GM19035 (cell line): ENCODE data around the gene PPP1CB.
"Not testable (repeated sequence)": the region's sequence is repeated elsewhere in the genome, so short reads cannot be mapped to it uniquely, and the experiment has no call there.

Source experiments
- ATAC-seq: cut with Tn5 transposase; IDR thresholded peaks from one replicate; pipeline ENCODE4 v1.9.1; 2021; ENCODE audit not compliant: unreplicated experiment

PPP1CB gene

GRCh38 chr2:28772351-28772750, 20.7 kb downstream of the PPP1CB start:
- ATAC-seq: no peak

GRCh38 chr2:28776471-28776870, 24.8 kb downstream of the PPP1CB start:
- no peak for ATAC-seq

GRCh38 chr2:28778392-28778791, 26.8 kb downstream of the PPP1CB start:
- ATAC-seq: no peak

GRCh38 chr2:28779001-28779400, 27.4 kb downstream of the PPP1CB start:
- no peak for ATAC-seq

- no peak for ATAC-seq
Measured at GRCh38 chr2:28780496-28780895, 28.9 kb downstream of the PPP1CB start.

DNA sequence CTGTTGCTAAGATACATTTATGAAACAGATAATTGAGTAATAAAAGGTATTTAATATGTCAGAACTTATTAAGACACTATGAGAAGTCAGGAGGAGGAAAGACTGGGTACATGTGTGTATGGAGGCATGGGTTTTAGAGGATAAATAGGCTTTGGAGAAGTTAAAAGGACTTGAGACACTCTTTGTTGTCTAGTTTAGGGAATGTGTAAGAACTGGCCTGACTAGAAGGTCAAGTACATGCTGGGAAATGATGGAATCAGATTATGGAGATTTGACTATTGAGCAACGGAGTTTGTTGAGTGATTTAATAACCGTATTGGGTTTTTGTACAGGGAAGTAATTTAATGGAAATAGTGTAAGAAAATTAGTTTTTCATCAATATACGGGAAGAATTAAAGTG, 30.8 kb downstream of the PPP1CB start:
- ATAC-seq: no peak

DNA sequence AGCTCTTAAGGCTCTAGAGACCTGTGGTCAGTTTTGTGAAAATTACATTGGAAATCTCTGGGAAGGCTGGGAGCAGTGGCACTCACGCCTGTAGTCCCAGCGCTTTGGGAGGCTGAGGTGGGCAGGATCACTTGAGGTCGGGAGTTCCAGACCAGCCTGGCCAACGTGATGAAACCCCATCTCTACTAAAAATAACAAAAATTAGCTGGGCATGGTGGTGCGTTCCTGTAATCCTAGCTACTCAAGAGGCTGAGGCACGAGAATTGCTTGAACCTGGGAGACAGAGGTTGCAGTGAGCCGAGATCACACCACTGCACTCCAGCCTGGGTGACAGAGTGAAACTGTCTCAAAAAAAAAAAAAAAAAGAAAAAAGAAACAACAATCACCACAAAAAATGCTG, 32.9 kb downstream of the PPP1CB start:
- ATAC-seq: not testable (repeated sequence)

- ATAC-seq: no peak
Measured at GRCh38 chr2:28796620-28797019, 45.0 kb downstream of the PPP1CB start.

DNA sequence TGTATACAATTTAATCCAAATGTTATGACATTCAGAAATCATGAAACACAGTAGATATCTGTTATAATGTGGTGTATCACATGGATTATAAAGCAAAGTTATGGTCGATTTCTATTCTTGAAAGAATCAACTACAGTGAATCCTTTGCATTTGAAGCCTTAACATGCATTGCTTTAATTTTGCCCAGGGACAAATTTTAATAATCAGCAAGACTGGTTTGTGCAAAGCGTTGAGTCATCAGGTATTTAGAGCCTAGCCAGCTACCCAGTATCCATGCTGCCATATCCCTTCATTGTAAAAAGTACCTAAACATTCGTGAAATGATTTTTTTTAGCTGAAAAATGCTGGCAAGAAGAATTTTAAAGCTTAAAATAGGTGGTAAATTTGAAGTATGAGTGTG, 50.1 kb downstream of the PPP1CB start:
- ATAC-seq: no peak

- ATAC-seq: no peak
Measured at GRCh38 chr2:28802975-28803429, 51.4 kb downstream of the PPP1CB start.

- ATAC-seq: no peak
Measured at GRCh38 chr2:28809927-28810326, 58.3 kb downstream of the PPP1CB start.

- ATAC-seq: peak; percentile 81
Measured at GRCh38 chr2:28810384-28811285, 59.0 kb downstream of the PPP1CB start, which contains the start of gene SPDYA. Gene SPDYA (plus strand): TSS chr2:28810834. CDS start chr2:28816015, 5,181 bp downstream.

DNA sequence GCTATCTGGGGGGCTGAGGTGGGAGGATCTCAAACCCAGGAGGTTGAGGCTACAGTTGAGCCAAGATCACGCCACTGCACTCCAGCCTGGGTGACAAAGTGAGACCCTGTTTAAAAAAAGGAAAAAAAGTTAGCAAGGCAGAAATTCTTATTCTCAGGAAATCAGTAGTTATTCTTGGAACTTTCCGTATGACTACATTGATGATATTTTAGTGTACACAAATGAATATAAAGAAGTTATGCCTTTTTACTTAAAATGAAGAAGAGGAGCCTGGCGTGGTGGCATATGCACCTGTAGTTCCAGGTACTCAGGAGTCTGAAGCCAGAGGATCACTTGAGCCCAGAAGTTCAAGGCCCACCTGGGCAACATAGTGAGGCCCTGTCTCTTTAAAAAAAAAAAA, 66.4 kb downstream of the PPP1CB start:
- ATAC-seq: no peak

DNA sequence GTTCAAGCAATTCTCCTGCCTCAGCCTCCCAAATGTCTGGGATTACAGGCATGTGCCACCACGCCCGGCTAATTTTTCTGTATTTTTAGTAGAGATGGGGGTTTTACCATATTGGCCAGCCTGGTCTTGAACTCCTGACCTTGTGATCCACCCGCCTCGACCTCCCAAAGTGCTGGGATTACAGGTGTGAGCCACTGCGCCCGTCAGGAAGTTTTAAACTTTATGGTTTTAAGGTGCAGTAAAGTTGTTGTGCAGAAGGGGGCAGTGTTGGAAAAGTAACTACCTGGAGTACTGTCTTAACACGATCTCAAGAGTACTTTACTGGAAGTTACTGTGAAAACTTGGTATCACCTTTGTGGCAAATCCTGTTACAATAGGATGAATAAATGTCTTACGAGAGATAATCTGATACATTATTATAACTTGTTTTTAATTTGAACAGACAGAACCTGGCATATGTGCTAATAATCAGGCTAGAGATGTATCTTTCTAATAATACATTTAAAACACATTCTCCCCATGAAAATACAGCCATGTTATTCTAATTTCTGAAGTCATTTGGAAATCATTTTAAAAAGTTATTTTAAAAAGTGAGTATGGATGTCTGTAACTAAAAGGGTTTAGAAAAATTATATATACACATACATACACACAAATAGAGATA, 69.8 kb downstream of the PPP1CB start:
- peak; percentile 60 for ATAC-seq

- ATAC-seq: no peak
Measured at GRCh38 chr2:28822036-28822435, 70.4 kb downstream of the PPP1CB start.

- ATAC-seq: no peak
Measured at GRCh38 chr2:28824207-28824606, 72.6 kb downstream of the PPP1CB start.

- ATAC-seq: no peak
Measured at GRCh38 chr2:28824870-28825269, 73.2 kb downstream of the PPP1CB start.

- ATAC-seq: no peak
Measured at GRCh38 chr2:28828382-28828781, 76.8 kb downstream of the PPP1CB start.

GRCh38 chr2:28833740-28834470, 82.3 kb downstream of the PPP1CB start:
- no peak for ATAC-seq

DNA sequence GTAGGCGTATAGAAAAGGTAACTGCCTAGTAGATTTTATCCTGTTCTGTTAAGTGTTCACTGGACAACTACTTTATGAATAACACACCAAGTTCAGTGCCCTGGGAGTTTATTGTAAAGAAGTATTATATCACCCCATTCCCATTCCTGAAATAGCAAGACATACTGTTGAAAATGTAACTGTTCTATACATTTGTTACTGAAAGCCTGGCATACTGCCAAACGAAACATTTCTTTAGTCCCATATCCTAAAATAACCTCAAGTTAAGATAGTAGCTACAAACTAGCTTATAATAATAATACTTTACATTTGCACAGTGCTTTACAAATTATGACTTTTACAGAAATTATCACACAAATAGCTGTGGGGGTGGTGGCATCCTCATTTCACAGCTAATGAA, 84.2 kb downstream of the PPP1CB start:
- no peak for ATAC-seq

DNA sequence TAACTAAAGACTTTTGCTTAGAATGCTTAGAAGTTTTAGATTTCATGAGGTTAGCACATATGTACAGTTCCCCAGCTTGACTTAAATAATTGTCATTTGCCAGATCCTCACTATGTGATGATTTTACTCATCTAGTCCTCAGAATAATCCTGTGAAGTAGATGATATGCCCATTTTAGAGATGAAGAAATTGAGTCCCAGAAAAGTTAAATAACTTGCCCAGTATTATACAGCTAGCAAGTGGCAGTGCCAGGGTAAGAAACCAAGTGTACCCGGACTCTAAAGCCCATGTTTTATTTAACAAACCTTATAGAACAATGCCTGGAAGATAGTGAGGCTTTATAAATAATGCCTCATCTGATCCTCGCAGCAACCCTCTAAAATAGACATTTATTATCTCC, 87.3 kb downstream of the PPP1CB start:
- ATAC-seq: no peak
